Panc1 (cell line): ENCODE measurements around the gene EYS.

Experiments
- POLR2AphosphoS5 ChIP-seq: IDR thresholded peaks from 2 replicates; pipeline ENCODE4 v1.6.1; 2012; ENCODE audit warnings: mild to moderate bottlenecking, low read depth, low read length, moderate library complexity
- SIN3A ChIP-seq: IDR thresholded peaks from 2 replicates; pipeline ENCODE4 v1.6.1; 2012; ENCODE audit warnings: low read depth, mild to moderate bottlenecking, low read length, moderate library complexity, borderline replicate concordance; ENCODE audit not compliant: insufficient read depth
- TCF7L2 ChIP-seq: IDR thresholded peaks from 2 replicates; pipeline ENCODE4 v1.6.1; 2011; ENCODE audit warnings: mild to moderate bottlenecking, low read depth, low read length, inconsistent platforms
- TF ChIP-seq, protein P1 (sequence below): fragments of 450-650 bp; IDR thresholded peaks from 2 replicates; pipeline ENCODE4 v1.5.1; 2017; ENCODE audit warnings: mild to moderate bottlenecking
- TF ChIP-seq, protein P2 (sequence below), 2 experiments: IDR thresholded peaks; 2 replicates each; pipeline ENCODE4 v1.6.1; 2011 to 2012; ENCODE audit warnings: low read depth in 2 of 2, control low read depth in 1 of 2, low read length in 1 of 2, mild to moderate bottlenecking in 1 of 2, moderate library complexity in 1 of 2; ENCODE audit not compliant: insufficient read depth in 1 of 2

GRCh38 chr6:64721865-64722264, 985.2 kb downstream of the EYS start:
- TF ChIP-seq, protein P1, sequence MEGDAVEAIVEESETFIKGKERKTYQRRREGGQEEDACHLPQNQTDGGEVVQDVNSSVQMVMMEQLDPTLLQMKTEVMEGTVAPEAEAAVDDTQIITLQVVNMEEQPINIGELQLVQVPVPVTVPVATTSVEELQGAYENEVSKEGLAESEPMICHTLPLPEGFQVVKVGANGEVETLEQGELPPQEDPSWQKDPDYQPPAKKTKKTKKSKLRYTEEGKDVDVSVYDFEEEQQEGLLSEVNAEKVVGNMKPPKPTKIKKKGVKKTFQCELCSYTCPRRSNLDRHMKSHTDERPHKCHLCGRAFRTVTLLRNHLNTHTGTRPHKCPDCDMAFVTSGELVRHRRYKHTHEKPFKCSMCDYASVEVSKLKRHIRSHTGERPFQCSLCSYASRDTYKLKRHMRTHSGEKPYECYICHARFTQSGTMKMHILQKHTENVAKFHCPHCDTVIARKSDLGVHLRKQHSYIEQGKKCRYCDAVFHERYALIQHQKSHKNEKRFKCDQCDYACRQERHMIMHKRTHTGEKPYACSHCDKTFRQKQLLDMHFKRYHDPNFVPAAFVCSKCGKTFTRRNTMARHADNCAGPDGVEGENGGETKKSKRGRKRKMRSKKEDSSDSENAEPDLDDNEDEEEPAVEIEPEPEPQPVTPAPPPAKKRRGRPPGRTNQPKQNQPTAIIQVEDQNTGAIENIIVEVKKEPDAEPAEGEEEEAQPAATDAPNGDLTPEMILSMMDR: no peak
- no peak for TF ChIP-seq TCF7L2
- TF ChIP-seq POLR2AphosphoS5: no peak
- TF ChIP-seq, protein P2, sequence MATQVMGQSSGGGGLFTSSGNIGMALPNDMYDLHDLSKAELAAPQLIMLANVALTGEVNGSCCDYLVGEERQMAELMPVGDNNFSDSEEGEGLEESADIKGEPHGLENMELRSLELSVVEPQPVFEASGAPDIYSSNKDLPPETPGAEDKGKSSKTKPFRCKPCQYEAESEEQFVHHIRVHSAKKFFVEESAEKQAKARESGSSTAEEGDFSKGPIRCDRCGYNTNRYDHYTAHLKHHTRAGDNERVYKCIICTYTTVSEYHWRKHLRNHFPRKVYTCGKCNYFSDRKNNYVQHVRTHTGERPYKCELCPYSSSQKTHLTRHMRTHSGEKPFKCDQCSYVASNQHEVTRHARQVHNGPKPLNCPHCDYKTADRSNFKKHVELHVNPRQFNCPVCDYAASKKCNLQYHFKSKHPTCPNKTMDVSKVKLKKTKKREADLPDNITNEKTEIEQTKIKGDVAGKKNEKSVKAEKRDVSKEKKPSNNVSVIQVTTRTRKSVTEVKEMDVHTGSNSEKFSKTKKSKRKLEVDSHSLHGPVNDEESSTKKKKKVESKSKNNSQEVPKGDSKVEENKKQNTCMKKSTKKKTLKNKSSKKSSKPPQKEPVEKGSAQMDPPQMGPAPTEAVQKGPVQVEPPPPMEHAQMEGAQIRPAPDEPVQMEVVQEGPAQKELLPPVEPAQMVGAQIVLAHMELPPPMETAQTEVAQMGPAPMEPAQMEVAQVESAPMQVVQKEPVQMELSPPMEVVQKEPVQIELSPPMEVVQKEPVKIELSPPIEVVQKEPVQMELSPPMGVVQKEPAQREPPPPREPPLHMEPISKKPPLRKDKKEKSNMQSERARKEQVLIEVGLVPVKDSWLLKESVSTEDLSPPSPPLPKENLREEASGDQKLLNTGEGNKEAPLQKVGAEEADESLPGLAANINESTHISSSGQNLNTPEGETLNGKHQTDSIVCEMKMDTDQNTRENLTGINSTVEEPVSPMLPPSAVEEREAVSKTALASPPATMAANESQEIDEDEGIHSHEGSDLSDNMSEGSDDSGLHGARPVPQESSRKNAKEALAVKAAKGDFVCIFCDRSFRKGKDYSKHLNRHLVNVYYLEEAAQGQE (IDR thresholded peaks at IDR 0.05; ENCODE audit: insufficient read depth in 1 of 2, low read depth in 2 of 2, low read length in 1 of 2): no peak
- TF ChIP-seq SIN3A: no peak
